B cell (primary cell): ENCODE measurements around the gene SSU72. TPM values are rescaled to one million over a fixed set of nuclear protein-coding genes. Genes with fewer than 3 reads are reported as not detected.
"Not testable (repeated sequence)": the region's sequence is repeated elsewhere in the genome, so short reads cannot be mapped to it uniquely, and the experiment has no call there.

ENCODE experiments used
- ATAC-seq: fragments of 200-7000 bp; cut with Tn5 transposase; one replicate; pipeline ENCODE4 v1.10.0; 2021; ENCODE audit warnings: low read depth, mild to moderate bottlenecking, moderate number of reproducible peaks, moderate library complexity
- CTCF ChIA-PET: fragments of 350-600 bp; sonication (Branson Sonifier 250); formaldehyde crosslinking; loops from one replicate; lab custom pipeline; 2021; ENCODE audit warnings: antibody characterized with exemption, inconsistent platforms; lab: Charles Lee
- POLR2A ChIA-PET: fragments of 350-600 bp; sonication (Branson Sonifier 250); formaldehyde crosslinking; loops from one replicate; lab custom pipeline; 2021; ENCODE audit warnings: antibody characterized with exemption; lab: Charles Lee
- DNase-seq: peaks from one replicate; pipeline ENCODE4 v3.0.0; 2013
- H2AFZ ChIP-seq: 2 replicates; pipeline ENCODE4 v1.6.1; 2012; ENCODE audit warnings: mild to moderate bottlenecking, low read depth, low read length; ENCODE audit not compliant: insufficient read depth, poor library complexity, severe bottlenecking
- H3K27ac ChIP-seq, 2 donors: 1 replicate in 1 of 2; 2 replicates in 1 of 2; pipeline ENCODE4 v1.5.1; 2012 to 2013; ENCODE audit warnings: low read length in 2 of 2, mild to moderate bottlenecking in 2 of 2, moderate library complexity in 1 of 2
- H3K27me3 ChIP-seq, 4 experiments: fragments of 200-600 bp in 1 of 4; sonication (generic) in 1 of 4; replicated peaks in 1 of 4; 1 replicate in 2 of 4; 2 replicates in 2 of 4; pipeline versions ENCODE4 v1.6.1 to v1.7.0; 2013 to 2016; ENCODE audit warnings: low read length in 3 of 4, mild to moderate bottlenecking in 2 of 4, mixed read lengths in 1 of 4, moderate library complexity in 1 of 4; ENCODE audit not compliant: insufficient read depth in 4 of 4, control insufficient read depth in 3 of 4; ENCODE audit errors: control extremely low read depth in 1 of 4
- H3K36me3 ChIP-seq, 2 experiments: replicated peaks in 1 of 2; 1 replicate in 1 of 2; 2 replicates in 1 of 2; pipeline versions ENCODE4 v1.6.1 to v1.7.1; 2013; ENCODE audit warnings: low read length in 1 of 2; ENCODE audit not compliant: insufficient read depth in 2 of 2, control insufficient read depth in 1 of 2; ENCODE audit errors: control extremely low read depth in 1 of 2, extremely low read depth in 1 of 2
- H3K4me1 ChIP-seq, 2 donors: fragments of 200-600 bp in 1 of 2; sonication (generic) in 1 of 2; 1 replicate in 1 of 2; 2 replicates in 1 of 2; pipeline versions ENCODE4 v1.5.1 to v1.6.1; 2013 to 2017; ENCODE audit warnings: low read length in 2 of 2; ENCODE audit not compliant: control insufficient read depth in 2 of 2, insufficient read depth in 2 of 2
- H3K4me2 ChIP-seq: replicated peaks from 2 replicates; pipeline ENCODE3; 2012; ENCODE audit warnings: mild to moderate bottlenecking, low read depth, low read length; ENCODE audit not compliant: poor library complexity, severe bottlenecking
- H3K4me3 ChIP-seq, 5 experiments: fragments of 200-600 bp in 1 of 5; sonication (generic) in 1 of 5; 1 replicate in 3 of 5; 2 replicates in 2 of 5; pipeline versions ENCODE4 v1.5.1 to v1.7.0; 2011 to 2016; ENCODE audit warnings: low read length in 4 of 5, mild to moderate bottlenecking in 4 of 5, low read depth in 2 of 5, control low read depth in 1 of 5, moderate library complexity in 1 of 5; ENCODE audit not compliant: insufficient read depth in 1 of 5; ENCODE audit errors: control extremely low read depth in 1 of 5, extremely low read depth in 1 of 5
- H3K79me2 ChIP-seq: fragments of 200-600 bp; sonication (generic); one replicate; pipeline ENCODE4 v1.6.0; 2016; ENCODE audit warnings: low read length; ENCODE audit not compliant: control insufficient read depth, insufficient read depth
- H3K9ac ChIP-seq: fragments of 200-600 bp; sonication (generic); 2 replicates; pipeline ENCODE4 v1.6.1; 2017; ENCODE audit warnings: mild to moderate bottlenecking, low read length, moderate library complexity
- H3K9me3 ChIP-seq, 3 donors: one replicate each; pipeline versions ENCODE4 v1.6.1 to v1.7.1; 2013; ENCODE audit warnings: low read length in 2 of 3; ENCODE audit not compliant: control insufficient read depth in 2 of 3, insufficient read depth in 1 of 3; ENCODE audit errors: control extremely low read depth in 1 of 3
- H4K20me1 ChIP-seq: 2 replicates; pipeline ENCODE4 v1.6.0; 2012; ENCODE audit warnings: mild to moderate bottlenecking, low read length; ENCODE audit not compliant: insufficient read depth, control insufficient read depth, poor library complexity, severe bottlenecking
- H3K27ac Mint-ChIP-seq: one replicate; pipeline ENCODE4 v1.8.0; 2021; ENCODE audit warnings: mixed read lengths
- H3K27me3 Mint-ChIP-seq: one replicate; pipeline ENCODE4 v1.8.0; 2021; ENCODE audit warnings: mixed read lengths
- H3K4me1 Mint-ChIP-seq: one replicate; pipeline ENCODE4 v1.8.0; 2021; ENCODE audit warnings: mixed read lengths
- H3K4me3 Mint-ChIP-seq: one replicate; pipeline ENCODE4 v1.8.0; 2021; ENCODE audit warnings: mixed read lengths
- H3K9me3 Mint-ChIP-seq: one replicate; pipeline ENCODE4 v1.8.0; 2022; ENCODE audit warnings: mixed read lengths; ENCODE audit not compliant: insufficient read depth
- CTCF ChIP-seq: fragments of 200-600 bp; IDR thresholded peaks from one replicate; pipeline ENCODE4 v1.8.0; 2022; ENCODE audit warnings: antibody characterized with exemption, mild to moderate bottlenecking
- EZH2 ChIP-seq: IDR thresholded peaks from 2 replicates; pipeline ENCODE4 v1.6.1; 2012; ENCODE audit warnings: borderline replicate concordance, low read depth, mild to moderate bottlenecking, moderate library complexity, low read length; ENCODE audit not compliant: insufficient read depth, poor library complexity, severe bottlenecking
- WGBS: methylation state at CpG from one replicate; pipeline ENCODE4 v1.1.5; 2013; ENCODE audit warnings: missing lambda C conversion rate; ENCODE audit not compliant: insufficient coverage; 5-methylcytosine and 5-hydroxymethylcytosine counted together
- intact Hi-C: fragments of 100-400 bp; cut with micrococcal nuclease; formaldehyde crosslinking; loops from one replicate; pipeline ENCODE4 v1.10.0; 2022
- polyA plus RNA-seq: library from polyadenylated mRNA; depleted of rRNA; stranded (reverse); fragments of >200 nt; gene quantifications from 2 replicates; pipeline ENCODE4 v1.2.3, GENCODE V29; 2012
- total RNA-seq, 2 donors: library from RNA; stranded (reverse); fragments of 120-200 nt in 1 of 2; gene quantifications; 1 replicate in 1 of 2; 2 replicates in 1 of 2; pipeline versions ENCODE4 v1.2.3 to v1.2.4, GENCODE V29; 2013 to 2022

The SSU72 gene
- total and polyA plus RNA-seq, 2 donors (not counting 1 experiment from before 2014, with no cell fraction given): 86.8 to 112 TPM

- peaks cover 12% of the 10 kb centered on the region for H3K79me2 ChIP-seq
- H2AFZ ChIP-seq: no peak overlapping the region
- H3K4me3 ChIP-seq: no peak overlapping the region
- ChIA-PET CTCF (no interaction called here), POLR2A (no interaction called here)
- no peaks in the 10 kb centered on the region for H3K27me3 Mint-ChIP-seq
- DNase-seq (no peak), ATAC-seq (no peak)
- no peaks in the 10 kb centered on the region for H4K20me1 ChIP-seq
- H3K4me2 ChIP-seq: no peak overlapping the region
- H3K27me3 ChIP-seq: no peaks in the 10 kb centered on the region
- H3K27ac ChIP-seq: no peak overlapping the region
- H3K4me1 Mint-ChIP-seq: peaks cover 3% of the 10 kb centered on the region
- peaks cover 1 to 10% of the 10 kb centered on the region in 2 experiments for H3K36me3 ChIP-seq
- H3K4me1 ChIP-seq: no peaks in the 10 kb centered on the region
- H3K9ac ChIP-seq: no peak overlapping the region
- H3K9me3 Mint-ChIP-seq: no peaks in the 10 kb centered on the region
- WGBS: 97% methylated on average over 15 of the region's 28 CpGs
- no peak overlapping the region for H3K4me3 Mint-ChIP-seq
- TF ChIP-seq EZH2: no peak
- no peak for TF ChIP-seq CTCF
- H3K27ac Mint-ChIP-seq: no peak overlapping the region
- intact Hi-C loops: no loop called here
- H3K9me3 ChIP-seq: no peaks in the 10 kb centered on the region
Measured at GRCh38 chr1:1517973-1518620, 56.6 kb downstream of the SSU72 start.

- peaks cover 12% of the 10 kb centered on the region for H3K79me2 ChIP-seq
- H3K4me1 Mint-ChIP-seq, H3K4me3 ChIP-seq, ATAC-seq, intact Hi-C loops, POLR2A ChIA-PET, H3K4me2 ChIP-seq, H3K4me3 Mint-ChIP-seq, H3K9me3 Mint-ChIP-seq, H3K4me1 ChIP-seq, DNase-seq, H3K27ac Mint-ChIP-seq, H3K27me3 Mint-ChIP-seq, H3K9ac ChIP-seq, H4K20me1 ChIP-seq, H3K27ac ChIP-seq, H3K9me3 ChIP-seq, H3K36me3 ChIP-seq, H3K27me3 ChIP-seq, CTCF ChIA-PET, H2AFZ ChIP-seq: not testable (repeated sequence)
- WGBS: 100% methylated on average over 10 of the region's 14 CpGs
Measured at GRCh38 chr1:1516923-1517322, 57.7 kb downstream of the SSU72 start.

DNA sequence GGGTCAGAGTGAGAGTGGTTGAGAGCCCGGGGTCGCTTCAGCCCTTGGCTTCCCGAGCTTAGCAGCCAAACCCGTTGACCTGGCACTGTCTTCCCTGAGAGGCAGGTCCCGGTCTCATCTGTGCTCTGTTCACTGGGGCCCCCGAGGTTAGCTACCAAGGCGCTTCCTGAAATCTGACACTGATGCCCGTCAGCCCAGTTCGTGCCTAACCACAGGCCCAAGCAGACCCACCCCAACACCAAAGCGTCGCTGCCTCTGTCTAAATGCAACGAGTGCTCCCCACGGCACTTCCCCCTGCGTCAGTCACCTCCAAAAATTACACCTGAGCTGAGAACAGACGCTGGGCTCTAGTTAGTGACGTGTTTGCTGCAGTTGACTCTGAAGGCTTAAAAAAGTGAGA lies 60.3 kb downstream of the SSU72 start:
- CTCF ChIA-PET, DNase-seq, H3K4me3 Mint-ChIP-seq, H3K9me3 ChIP-seq, H3K4me2 ChIP-seq, H4K20me1 ChIP-seq, ATAC-seq, H3K4me3 ChIP-seq, H3K27ac ChIP-seq, H2AFZ ChIP-seq, POLR2A ChIA-PET, H3K27me3 Mint-ChIP-seq, H3K27ac Mint-ChIP-seq, H3K9ac ChIP-seq, H3K27me3 ChIP-seq, intact Hi-C loops, H3K36me3 ChIP-seq, H3K9me3 Mint-ChIP-seq: not testable (repeated sequence)
- peaks cover 13% of the 10 kb centered on the region for H3K4me1 Mint-ChIP-seq
- peaks cover 12% of the 10 kb centered on the region for H3K79me2 ChIP-seq
- WGBS: 58% methylated on average over 9 of the region's 16 CpGs
- H3K4me1 ChIP-seq: peaks cover 6 to 10% of the 10 kb centered on the region in 2 donors
